ENCODE data around the gene SECISBP2.

SECISBP2 gene

GRCh38 chr9:89349607-89350006, 31.3 kb downstream of the SECISBP2 start:
- DNase-seq = no peak

GRCh38 chr9:89350988-89351557, 32.8 kb downstream of the SECISBP2 start:
- DNase-seq = no peak

GRCh38 chr9:89351584-89352300, 33.4 kb downstream of the SECISBP2 start:
- DNase-seq = no peak

GRCh38 chr9:89352451-89352850, 34.2 kb downstream of the SECISBP2 start:
- DNase-seq = no peak

- no peak for DNase-seq
Observed at GRCh38 chr9:89352874-89353649, 34.8 kb downstream of the SECISBP2 start.

- no peak for DNase-seq
Observed at GRCh38 chr9:89353989-89354388, 35.7 kb downstream of the SECISBP2 start.

GRCh38 chr9:89354471-89354870, 36.2 kb downstream of the SECISBP2 start:
- DNase-seq = no peak

GRCh38 chr9:89356782-89357181, 38.5 kb downstream of the SECISBP2 start:
- DNase-seq = no peak

GRCh38 chr9:89357331-89358197, 39.3 kb downstream of the SECISBP2 start:
- DNase-seq = no peak

GRCh38 chr9:89358376-89358916, 40.1 kb downstream of the SECISBP2 start:
- no peak for DNase-seq

- DNase-seq = no peak
Observed at GRCh38 chr9:89358985-89359384, 40.7 kb downstream of the SECISBP2 start.

GRCh38 chr9:89359751-89360261, 41.5 kb downstream of the SECISBP2 start:
- DNase-seq = no peak

- DNase-seq = peak; percentile 7
Observed at GRCh38 chr9:89360465-89360864, 42.2 kb downstream of the SECISBP2 start.

- no peak for DNase-seq
Observed at GRCh38 chr9:89361031-89361430, 42.7 kb downstream of the SECISBP2 start.

- DNase-seq = peak; percentile 13
Observed at GRCh38 chr9:89361816-89362646, 43.7 kb downstream of the SECISBP2 start.

- peak; percentile 7 for DNase-seq
Observed at GRCh38 chr9:89362647-89363310, 44.5 kb downstream of the SECISBP2 start.

GRCh38 chr9:89363311-89363670, 45.0 kb downstream of the SECISBP2 start:
- no peak for DNase-seq

GRCh38 chr9:89363921-89364665, 45.8 kb downstream of the SECISBP2 start:
- peak; percentile 14 for DNase-seq

GRCh38 chr9:89364666-89365531, 46.6 kb downstream of the SECISBP2 start:
- DNase-seq = peak; percentile 10
